Measurements from ENCODE around the gene AOPEP. TPM values are rescaled to one million over a fixed set of nuclear protein-coding genes. Genes with fewer than 3 reads are reported as not detected.
A peak's percentile ranks its signal among the peaks of the same experiment; 100 is the strongest.
"Not testable (repeated sequence)": the region's sequence is repeated elsewhere in the genome, so short reads cannot be mapped to it uniquely, and the experiment has no call there.

The AOPEP gene
- total RNA-seq, 1 donor from 2014 or later = 75.3 TPM

DNA sequence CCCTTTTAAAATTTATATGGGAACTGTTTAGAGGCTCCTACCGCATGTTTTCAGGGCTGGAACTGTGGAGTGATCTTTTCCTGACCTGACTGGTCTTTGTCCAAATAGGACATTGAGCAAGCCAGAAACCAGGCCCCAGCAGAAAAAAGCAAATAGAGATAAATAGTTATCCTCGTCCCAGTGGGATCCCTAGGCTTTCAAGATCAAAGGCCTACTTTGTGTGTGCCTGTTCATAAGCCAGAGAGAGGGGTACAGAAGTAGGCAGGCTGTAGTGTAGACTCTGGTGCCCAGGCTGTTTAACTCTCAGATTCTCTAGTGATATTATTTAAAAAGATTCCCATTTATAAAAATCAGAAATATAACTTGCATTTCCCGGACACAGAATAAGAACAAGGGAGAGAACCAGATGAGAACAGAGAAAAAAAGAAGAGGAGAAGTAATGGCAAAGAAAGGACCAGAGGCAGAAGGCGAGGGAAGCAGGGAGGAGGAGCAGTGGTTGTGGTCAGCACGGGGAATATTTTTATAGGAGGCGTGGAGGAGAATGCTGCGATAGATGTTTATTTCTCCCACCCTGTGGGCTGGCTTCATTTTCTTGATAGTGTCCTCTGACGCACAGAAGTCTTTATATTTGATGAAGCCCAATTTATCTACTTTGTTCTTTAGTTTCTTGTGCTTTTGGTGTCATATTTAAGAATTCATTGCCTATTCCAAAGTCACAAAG is 101.2 kb downstream of the AOPEP start:
- Histone ChIP-seq H3K79me2 (ENCODE audit: insufficient read depth, low read length) (no peaks in the 10 kb centered on the region), H3K9ac (ENCODE audit: low read length) (no peak overlapping the region), H3K4me1 (ENCODE audit: insufficient read depth, low read length) (peaks cover 4% of the 10 kb centered on the region), H3K27me3 (ENCODE audit: insufficient read depth, low read length) (no peaks in the 10 kb centered on the region), H2AFZ (ENCODE audit: low read depth, low read length) (no peak overlapping the region), H4K20me1 (ENCODE audit: insufficient read depth, low read length) (no peaks in the 10 kb centered on the region), H3K27ac (ENCODE audit: low read depth, low read length) (no peak overlapping the region), H3K36me3 (ENCODE audit: insufficient read depth, low read length) (no peaks in the 10 kb centered on the region), H3K4me2 (ENCODE audit: low read length) (no peak overlapping the region), H3K4me3 (ENCODE audit: insufficient read depth, low read depth, low read length) (no peak overlapping the region), H3K9me3 (ENCODE audit: insufficient read depth, low read depth, low read length) (no peaks in the 10 kb centered on the region)
- Mint-ChIP-seq H3K4me1 (ENCODE audit: low read depth, unreplicated experiment) (peaks cover 29% of the 10 kb centered on the region), H3K27me3 (ENCODE audit: low read depth, unreplicated experiment) (no peaks in the 10 kb centered on the region), H3K27ac (ENCODE audit: unreplicated experiment) (peak overlapping the region; percentile 42), H3K36me3 (ENCODE audit: low read depth, unreplicated experiment) (peaks cover 29% of the 10 kb centered on the region), H3K9me3 (ENCODE audit: unreplicated experiment) (peaks cover 5% of the 10 kb centered on the region), H3K4me3 (ENCODE audit: unreplicated experiment) (no peak overlapping the region)
- DNase-seq (ENCODE audit: low read depth) (peak; percentile 71), FAIRE-seq (no peak)
- TF ChIP-seq EZH2 (IDR thresholded peaks at IDR 0.05; ENCODE audit: insufficient read depth, low read length) = no peak
- TF ChIP-seq, protein P1, sequence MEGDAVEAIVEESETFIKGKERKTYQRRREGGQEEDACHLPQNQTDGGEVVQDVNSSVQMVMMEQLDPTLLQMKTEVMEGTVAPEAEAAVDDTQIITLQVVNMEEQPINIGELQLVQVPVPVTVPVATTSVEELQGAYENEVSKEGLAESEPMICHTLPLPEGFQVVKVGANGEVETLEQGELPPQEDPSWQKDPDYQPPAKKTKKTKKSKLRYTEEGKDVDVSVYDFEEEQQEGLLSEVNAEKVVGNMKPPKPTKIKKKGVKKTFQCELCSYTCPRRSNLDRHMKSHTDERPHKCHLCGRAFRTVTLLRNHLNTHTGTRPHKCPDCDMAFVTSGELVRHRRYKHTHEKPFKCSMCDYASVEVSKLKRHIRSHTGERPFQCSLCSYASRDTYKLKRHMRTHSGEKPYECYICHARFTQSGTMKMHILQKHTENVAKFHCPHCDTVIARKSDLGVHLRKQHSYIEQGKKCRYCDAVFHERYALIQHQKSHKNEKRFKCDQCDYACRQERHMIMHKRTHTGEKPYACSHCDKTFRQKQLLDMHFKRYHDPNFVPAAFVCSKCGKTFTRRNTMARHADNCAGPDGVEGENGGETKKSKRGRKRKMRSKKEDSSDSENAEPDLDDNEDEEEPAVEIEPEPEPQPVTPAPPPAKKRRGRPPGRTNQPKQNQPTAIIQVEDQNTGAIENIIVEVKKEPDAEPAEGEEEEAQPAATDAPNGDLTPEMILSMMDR (IDR thresholded peaks at IDR 0.05; ENCODE audit: insufficient read depth, low read depth, low read length) = no peak

- peaks cover 25% of the 10 kb centered on the region for H3K4me1 Mint-ChIP-seq (ENCODE audit: low read depth, unreplicated experiment)
- no peak overlapping the region for H3K4me3 ChIP-seq (ENCODE audit: insufficient read depth, low read depth, low read length)
Observed at GRCh38 chr9:94829380-94830070, 103.0 kb downstream of the AOPEP start.

DNA sequence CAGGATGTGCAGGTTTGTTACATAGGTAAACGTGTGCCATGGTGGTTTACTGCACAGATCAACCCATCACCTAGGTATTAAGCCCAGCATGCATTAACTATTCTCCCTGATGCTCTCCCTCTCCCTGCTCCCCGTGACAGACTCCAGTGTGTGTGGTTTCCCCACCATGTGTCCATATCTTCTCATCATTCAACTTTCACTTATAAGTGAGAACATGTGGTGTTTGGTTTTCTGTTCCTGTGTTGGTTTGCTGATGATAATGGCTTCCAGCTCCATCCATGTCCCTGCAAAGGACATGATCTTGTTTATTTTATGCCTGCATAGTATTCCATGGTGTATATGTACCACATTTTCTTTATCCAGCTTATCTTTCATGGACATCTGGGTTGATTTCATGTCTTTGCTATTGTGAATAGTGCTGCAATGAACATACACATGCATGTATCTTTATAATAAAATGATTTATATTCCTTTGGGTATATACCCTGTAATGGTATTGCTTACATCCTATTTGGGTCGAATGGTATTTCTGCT is 103.6 kb downstream of the AOPEP start:
- not testable (repeated sequence) for H3K4me3 Mint-ChIP-seq (ENCODE audit: unreplicated experiment); H3K4me1 ChIP-seq (ENCODE audit: insufficient read depth, low read length)

More at GRCh38 chr9:94829380-94830070, 103.0 kb downstream of the AOPEP start:
- H3K27me3 Mint-ChIP-seq (ENCODE audit: low read depth, unreplicated experiment) = no peaks in the 10 kb centered on the region
- Histone ChIP-seq H3K9ac (ENCODE audit: low read length) (no peak overlapping the region), H3K4me2 (ENCODE audit: low read length) (no peak overlapping the region), H3K79me2 (ENCODE audit: insufficient read depth, low read length) (no peaks in the 10 kb centered on the region), H3K27me3 (ENCODE audit: insufficient read depth, low read length) (no peaks in the 10 kb centered on the region), H3K36me3 (ENCODE audit: insufficient read depth, low read length) (no peaks in the 10 kb centered on the region), H4K20me1 (ENCODE audit: insufficient read depth, low read length) (no peaks in the 10 kb centered on the region), H3K4me1 (ENCODE audit: insufficient read depth, low read length) (peaks cover 4% of the 10 kb centered on the region), H3K27ac (ENCODE audit: low read depth, low read length) (no peak overlapping the region), H3K9me3 (ENCODE audit: insufficient read depth, low read depth, low read length) (no peaks in the 10 kb centered on the region), H2AFZ (ENCODE audit: low read depth, low read length) (no peak overlapping the region)
- peaks cover 19% of the 10 kb centered on the region for H3K36me3 Mint-ChIP-seq (ENCODE audit: low read depth, unreplicated experiment)
- FAIRE-seq = no peak
- H3K4me3 Mint-ChIP-seq (ENCODE audit: unreplicated experiment) = no peak overlapping the region
- TF ChIP-seq EZH2 (IDR thresholded peaks at IDR 0.05; ENCODE audit: insufficient read depth, low read length) = no peak
- TF ChIP-seq, protein P1 (IDR thresholded peaks at IDR 0.05; ENCODE audit: insufficient read depth, low read depth, low read length) = no peak
- no peak overlapping the region for H3K27ac Mint-ChIP-seq (ENCODE audit: unreplicated experiment)
- DNase-seq (ENCODE audit: low read depth) = no peak
- peaks cover 5% of the 10 kb centered on the region for H3K9me3 Mint-ChIP-seq (ENCODE audit: unreplicated experiment)

More for the DNA sequence above, 103.6 kb downstream of the AOPEP start:
- H3K9me3 Mint-ChIP-seq (ENCODE audit: unreplicated experiment); H3K27me3 ChIP-seq (ENCODE audit: insufficient read depth, low read length); H2AFZ ChIP-seq (ENCODE audit: low read depth, low read length); H3K79me2 ChIP-seq (ENCODE audit: insufficient read depth, low read length); H3K27ac Mint-ChIP-seq (ENCODE audit: unreplicated experiment); H3K9me3 ChIP-seq (ENCODE audit: insufficient read depth, low read depth, low read length); H3K9ac ChIP-seq (ENCODE audit: low read length); DNase-seq (ENCODE audit: low read depth); H3K4me2 ChIP-seq (ENCODE audit: low read length); H3K27ac ChIP-seq (ENCODE audit: low read depth, low read length); H3K27me3 Mint-ChIP-seq (ENCODE audit: low read depth, unreplicated experiment); H4K20me1 ChIP-seq (ENCODE audit: insufficient read depth, low read length); H3K36me3 ChIP-seq (ENCODE audit: insufficient read depth, low read length); FAIRE-seq; H3K4me3 ChIP-seq (ENCODE audit: insufficient read depth, low read depth, low read length): not testable (repeated sequence)
- H3K4me1 Mint-ChIP-seq (ENCODE audit: low read depth, unreplicated experiment) = peaks cover 20% of the 10 kb centered on the region
- peaks cover 19% of the 10 kb centered on the region for H3K36me3 Mint-ChIP-seq (ENCODE audit: low read depth, unreplicated experiment)

All from astrocyte (in vitro differentiated cells and primary cell).